AG20443 (cell line): ENCODE measurements around the gene UBQLN3.
A peak's percentile ranks its signal among the peaks of the same experiment; 100 is the strongest.

Source experiments
- DNase-seq: peaks from one replicate; pipeline ENCODE4 v3.0.0; 2012; ENCODE audit warnings: low spot score, mixed read lengths

The UBQLN3 gene

DNA sequence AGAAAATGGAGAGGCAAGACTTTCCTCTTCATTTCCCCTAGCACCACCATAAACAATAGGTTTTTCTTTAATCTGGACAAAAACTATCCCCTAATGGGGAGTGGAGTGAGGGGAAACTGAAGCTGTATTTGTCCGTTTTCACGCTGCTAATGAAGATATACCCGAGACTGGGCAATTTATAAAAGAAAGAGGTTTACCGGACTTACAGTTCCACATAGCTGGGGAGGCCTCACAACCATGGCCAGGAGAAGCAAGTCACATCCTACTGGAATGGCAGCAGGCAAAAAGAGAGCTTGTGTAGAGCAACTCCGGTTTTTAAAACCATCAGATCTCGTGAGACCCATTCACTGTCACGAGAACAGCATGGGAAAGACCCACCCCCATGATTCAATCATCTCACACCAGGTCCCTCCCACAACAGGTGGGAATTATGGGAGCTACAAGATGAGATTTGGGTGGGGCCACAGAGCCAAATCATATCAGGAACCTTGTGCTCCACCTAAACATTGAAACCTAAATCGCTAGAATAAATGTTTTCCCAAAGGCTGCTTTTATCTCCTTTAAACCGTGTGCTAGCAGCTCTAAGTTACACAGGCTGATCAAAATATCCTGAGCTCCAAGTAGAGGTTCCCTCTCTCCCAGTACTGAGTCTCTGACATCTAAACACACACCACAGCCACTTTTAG lies 4.3 kb downstream of the UBQLN3 start:
- DNase-seq: no peak

DNA sequence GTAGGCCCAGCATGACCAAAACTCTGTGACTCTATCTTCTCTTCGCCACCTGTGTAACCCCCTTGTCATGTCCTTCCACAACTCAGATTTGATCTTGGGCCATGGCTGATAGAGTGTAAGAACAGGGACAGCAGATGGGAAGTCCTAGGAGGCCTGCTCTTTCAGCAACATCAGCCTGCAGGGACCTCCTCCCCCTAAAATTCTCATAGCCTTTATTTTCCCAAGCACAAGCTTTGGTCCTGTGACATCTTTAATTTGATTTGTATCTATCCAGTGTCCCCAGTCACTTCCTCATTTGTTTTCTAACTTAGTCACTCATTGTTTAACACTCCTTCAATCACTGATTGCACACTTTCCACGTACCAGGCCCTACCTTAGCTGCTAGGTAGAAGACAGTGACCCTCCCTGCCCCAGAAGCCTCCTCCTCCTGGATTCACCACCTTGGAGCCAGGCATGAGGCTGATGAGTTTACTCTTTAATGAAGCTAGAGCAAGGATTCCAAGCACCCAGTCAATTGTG lies 5.3 kb downstream of the UBQLN3 start:
- no peak for DNase-seq

DNA sequence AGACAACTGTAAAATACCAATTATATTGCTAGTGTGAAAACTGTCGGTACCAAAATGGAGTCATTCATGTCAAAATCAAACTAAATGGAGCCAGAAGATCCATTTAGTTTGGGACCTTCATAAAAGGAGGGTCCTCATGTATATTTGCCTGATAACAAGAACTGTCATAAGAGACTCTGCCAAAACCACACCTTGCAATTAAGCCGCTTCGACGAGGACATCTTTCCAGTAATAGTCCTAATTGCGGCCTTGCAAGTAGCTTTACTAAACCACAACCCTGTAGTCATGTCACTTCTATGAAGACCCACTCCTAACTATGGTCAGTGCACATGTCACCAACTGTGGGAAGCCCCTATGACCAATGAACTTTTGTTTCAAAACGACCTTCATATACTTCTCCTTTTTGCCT lies 9.4 kb downstream of the UBQLN3 start:
- DNase-seq: no peak

DNA sequence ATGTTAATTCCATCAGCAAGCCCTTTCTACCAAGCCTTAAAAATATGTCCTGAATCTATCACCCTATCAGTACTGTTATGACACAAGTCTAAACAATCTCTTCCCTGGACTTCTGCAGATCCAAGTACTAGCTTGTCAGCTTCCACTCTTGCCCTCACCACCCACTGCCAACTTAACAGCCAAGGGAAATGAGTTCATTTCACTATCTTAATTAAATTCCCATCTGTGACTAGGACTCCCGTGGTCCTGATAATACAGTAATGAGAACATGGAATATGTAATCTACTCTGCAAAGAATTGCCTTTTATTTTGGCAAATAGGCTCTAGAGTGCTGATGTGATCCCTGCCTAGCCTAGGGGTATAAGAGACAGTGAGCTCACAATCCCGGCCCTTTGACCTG lies 10.1 kb downstream of the UBQLN3 start:
- DNase-seq: no peak

DNA sequence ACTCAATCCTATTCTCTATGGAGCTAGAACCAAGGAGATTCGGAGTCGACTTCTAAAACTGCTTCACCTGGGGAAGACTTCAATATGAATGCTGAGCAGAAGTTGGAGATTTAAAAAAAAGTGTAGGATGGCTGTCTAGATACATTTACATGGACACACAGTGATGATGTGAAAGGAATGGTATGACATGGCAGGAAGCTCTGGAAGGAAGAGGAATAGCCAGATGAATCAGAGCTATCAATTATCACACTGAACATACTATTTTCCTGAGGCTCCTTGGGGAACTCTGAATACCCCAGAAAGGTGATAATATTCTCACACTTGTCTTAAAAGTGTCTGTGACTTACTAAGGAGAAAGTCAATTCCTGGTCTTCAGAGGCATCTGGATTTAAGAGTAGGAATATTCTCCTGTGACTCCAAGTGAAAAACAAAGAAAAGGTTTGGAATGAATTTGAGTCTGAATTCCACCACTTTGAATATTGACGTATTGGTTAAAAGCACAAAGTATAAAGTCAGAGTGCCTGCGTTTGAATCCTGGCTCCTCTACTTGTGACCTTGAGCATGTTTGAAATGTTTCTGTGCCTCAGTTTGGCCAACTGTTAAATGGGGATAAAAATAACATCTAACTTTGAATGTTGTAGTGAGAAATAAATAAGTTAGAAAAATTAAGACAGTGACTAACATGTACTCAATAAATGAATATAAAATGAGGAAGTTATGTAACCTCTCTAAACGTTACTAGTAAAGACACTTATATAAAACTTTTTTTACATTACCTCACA lies 20.0 kb downstream of the UBQLN3 start:
- no peak for DNase-seq

DNA sequence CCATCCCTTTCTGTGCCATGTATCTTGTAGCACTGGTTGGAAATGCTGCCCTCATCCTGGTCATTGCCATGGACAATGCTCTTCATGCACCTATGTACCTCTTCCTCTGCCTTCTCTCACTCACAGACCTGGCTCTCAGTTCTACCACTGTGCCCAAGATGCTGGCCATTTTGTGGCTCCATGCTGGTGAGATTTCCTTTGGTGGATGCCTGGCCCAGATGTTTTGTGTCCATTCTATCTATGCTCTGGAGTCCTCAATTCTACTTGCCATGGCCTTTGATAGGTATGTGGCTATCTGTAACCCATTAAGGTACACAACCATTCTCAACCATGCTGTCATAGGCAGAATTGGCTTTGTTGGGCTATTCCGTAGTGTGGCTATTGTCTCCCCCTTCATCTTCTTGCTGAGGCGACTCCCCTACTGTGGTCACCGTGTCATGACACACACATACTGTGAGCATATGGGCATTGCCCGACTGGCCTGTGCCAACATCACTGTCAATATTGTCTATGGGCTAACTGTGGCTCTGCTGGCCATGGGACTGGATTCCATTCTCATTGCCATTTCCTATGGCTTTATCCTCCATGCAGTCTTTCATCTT lies 20.9 kb downstream of the UBQLN3 start:
- DNase-seq: no peak

DNA sequence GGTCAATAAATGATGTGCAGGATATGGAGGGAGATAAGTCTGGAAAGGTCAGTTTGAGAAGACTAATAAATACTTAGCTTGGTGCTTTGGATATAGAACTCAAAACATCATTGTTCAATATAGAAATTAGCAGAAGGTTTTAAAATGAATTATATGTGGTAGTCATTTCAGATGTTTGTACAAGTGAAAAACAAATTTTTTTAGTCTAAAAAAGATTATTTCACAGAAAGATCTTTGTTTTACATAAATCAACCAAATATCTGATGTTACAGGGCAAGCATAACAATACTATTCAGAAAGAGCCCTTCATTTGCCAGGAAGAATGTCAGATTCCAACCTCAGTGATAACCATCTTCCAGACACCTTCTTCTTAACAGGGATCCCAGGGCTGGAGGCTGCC lies 21.4 kb downstream of the UBQLN3 start, which contains the start of gene OR52D1:
Gene OR52D1, plus strand, starts transcription at position 301 of the 400 bp plus-strand sequence. Its CDS starts 22 bp downstream, at position 323.
- DNase-seq: no peak

DNA sequence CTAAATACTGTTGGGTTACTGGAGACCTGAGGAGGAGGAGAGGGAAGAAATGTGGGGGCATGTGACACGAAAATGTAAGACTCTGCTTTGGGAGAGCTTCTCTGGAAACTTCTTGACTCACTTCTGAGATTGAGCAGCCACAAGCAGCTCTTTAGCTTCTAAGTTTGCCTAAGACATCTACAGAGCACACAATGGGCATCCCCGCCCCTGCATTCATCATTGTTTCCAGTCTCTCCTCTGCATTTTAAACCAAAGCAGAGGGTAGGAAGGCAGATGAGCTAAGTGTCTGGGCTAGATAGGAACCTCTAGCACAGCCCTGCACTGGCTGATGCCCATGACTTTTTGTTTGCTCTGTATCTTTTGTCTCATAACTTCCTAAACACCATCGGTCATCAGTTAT lies 23.3 kb downstream of the UBQLN3 start:
- DNase-seq: no peak

DNA sequence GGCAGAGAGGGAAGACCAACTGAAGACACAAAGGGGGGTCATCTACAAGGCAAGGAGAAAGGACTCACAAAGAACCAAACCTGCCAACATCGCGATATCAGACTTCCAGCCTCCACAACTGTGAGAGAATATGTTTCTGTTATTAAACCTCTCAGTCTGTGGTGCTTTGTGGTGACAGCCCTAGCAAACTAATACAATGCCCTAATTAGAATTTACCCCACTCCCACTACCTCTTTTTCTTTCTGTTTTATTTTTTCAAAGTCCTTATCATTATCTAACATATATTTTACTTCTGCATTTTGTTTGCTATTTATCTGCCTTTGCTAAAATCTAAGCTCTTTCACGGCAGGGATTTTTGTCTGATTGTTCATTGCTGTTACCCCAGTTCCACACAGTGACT lies 23.8 kb downstream of the UBQLN3 start:
- no peak for DNase-seq

DNA sequence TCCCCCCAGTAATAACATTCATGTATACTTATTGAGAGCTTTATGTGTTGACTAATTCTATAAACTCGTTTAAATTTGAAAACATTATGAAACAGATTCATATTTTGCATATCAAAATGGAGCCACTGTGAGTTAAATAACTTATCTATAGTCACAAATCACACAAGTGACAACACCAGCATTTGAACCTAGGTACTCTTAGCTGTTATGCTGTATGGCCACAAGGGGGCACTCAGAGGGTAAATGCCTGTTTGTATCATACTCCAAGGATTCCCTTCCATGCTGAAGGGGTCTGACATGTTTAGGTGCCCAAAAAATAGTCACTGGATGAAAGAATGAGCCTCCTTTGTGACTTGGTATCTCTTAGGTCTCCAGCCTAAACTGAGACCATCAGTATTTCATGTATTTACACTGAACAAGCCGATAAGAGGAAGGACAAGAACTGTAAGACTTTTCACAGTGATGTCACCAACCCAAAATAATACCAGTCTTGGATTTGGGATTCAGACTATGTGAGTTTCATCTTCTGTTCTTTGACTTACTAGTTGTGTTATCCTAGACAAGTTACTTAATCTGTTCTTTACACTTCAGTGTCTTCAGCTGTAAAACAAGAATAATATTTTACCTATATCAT lies 33.5 kb downstream of the UBQLN3 start:
- peak; percentile 70 for DNase-seq

DNA sequence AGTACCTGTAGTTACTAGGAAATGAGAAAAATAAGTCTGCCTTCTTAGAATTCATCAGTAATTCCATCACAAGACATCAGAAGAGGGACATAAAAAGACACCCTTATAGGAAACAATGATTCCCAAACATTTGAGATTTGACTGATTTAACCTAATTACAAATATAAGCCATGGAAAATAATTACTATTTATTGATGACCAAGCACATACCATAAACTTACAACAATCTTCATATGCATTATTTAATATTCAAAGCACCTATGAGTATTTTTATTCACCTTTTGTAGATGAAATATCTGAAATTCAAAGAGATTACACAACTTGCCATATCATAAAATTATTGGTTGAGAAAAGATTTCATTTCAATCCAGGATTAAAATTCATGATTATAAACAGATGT lies 35.8 kb downstream of the UBQLN3 start:
- no peak for DNase-seq

DNA sequence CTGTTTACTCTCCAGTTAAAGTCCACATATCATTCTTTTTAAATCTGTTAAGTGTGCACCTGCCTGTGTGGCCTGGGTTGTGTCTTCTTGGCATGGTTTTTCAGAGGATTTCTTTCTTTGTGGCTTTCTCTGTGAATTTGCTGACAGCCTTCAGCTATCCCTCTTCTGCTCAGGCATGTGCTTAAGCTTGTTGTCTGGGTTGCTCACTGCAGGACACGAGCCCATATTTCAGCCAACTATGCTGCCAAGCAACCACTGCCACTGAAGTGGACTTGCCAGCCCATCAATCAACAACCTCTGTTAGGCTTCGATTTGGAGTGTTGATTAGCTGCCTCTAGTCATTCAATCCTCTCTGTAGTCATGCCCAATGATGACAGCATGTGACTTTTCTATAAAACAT lies 42.2 kb downstream of the UBQLN3 start:
- no peak for DNase-seq

DNA sequence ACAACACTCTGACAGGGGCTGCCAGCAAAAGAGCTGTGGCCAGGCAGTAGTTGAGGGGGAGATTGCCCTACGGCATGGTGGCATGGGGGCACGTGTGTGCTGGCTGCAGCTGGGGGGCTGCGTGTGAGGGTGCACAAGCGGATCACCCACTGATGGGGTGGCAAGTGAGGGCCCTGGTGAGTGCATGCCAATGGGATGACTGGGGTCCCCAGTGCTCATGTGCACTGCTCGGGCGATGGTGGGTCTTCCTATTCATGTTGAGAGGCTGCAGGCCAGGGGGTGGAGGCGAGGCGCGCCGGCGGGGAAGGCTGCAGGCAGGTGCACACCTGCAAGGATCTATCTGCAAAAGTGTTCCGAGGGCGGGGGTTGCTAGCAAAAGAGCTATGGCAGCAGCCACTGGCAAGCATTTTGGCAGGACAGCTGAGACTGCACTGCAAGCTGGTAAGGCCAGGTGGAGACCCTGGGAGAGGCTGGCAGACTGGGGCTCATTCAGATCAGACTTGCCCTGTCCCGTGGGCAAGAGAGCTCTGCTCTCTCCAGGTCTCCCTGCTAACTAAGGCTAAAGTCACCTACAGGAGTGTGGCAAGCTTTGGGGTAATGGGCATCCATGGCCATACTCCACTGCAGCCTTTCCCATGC lies 48.7 kb downstream of the UBQLN3 start:
- no peak for DNase-seq
